Natural killer cell (primary cell): ENCODE data around the gene CX3CR1. TPM values are rescaled to one million over a fixed set of nuclear protein-coding genes. Genes with fewer than 3 reads are reported as not detected.

Experiments used
- ATAC-seq, 3 donors: fragments of 150-1000 bp in 2 of 3; fragments of 200-7000 bp in 1 of 3; cut with Tn5 transposase; 1 replicate in 1 of 3; 2 replicates in 2 of 3; pipeline ENCODE4 v1.10.0; 2021; ENCODE audit warnings: mild to moderate bottlenecking in 2 of 3, moderate library complexity in 2 of 3
- DNase-seq, 2 donors: peaks; one replicate each; pipeline versions ENCODE4 v3.0.0 to v3.0.0-alpha.2; 2013 to 2021; ENCODE audit warnings: mixed read lengths in 1 of 2
- H3K27ac ChIP-seq: one replicate; pipeline ENCODE4 v1.5.1; 2013; ENCODE audit warnings: mild to moderate bottlenecking, low read length
- H3K27me3 ChIP-seq: one replicate; pipeline ENCODE4 v1.6.1; 2013; ENCODE audit warnings: low read length; ENCODE audit not compliant: control insufficient read depth, insufficient read depth
- H3K36me3 ChIP-seq: one replicate; pipeline ENCODE4 v1.6.1; 2013; ENCODE audit warnings: low read length; ENCODE audit not compliant: control insufficient read depth, insufficient read depth
- H3K4me1 ChIP-seq: one replicate; pipeline ENCODE4 v1.6.1; 2013; ENCODE audit warnings: low read length; ENCODE audit not compliant: control insufficient read depth, insufficient read depth
- H3K4me3 ChIP-seq: one replicate; pipeline ENCODE4 v1.5.1; 2013; ENCODE audit warnings: low read length
- H3K9me3 ChIP-seq: one replicate; pipeline ENCODE4 v1.6.1; 2013; ENCODE audit warnings: low read length; ENCODE audit not compliant: control insufficient read depth, insufficient read depth
- H3K27ac Mint-ChIP-seq, 2 donors: one replicate each; pipeline ENCODE4 v1.8.0; 2022; ENCODE audit warnings: mild to moderate bottlenecking in 2 of 2, mixed read lengths in 2 of 2, moderate library complexity in 1 of 2
- H3K27me3 Mint-ChIP-seq, 2 donors: one replicate each; pipeline ENCODE4 v1.8.0; 2022; ENCODE audit warnings: low read depth in 2 of 2, mixed read lengths in 2 of 2
- H3K36me3 Mint-ChIP-seq: one replicate; pipeline ENCODE4 v1.8.0; 2022; ENCODE audit warnings: mixed read lengths
- H3K4me1 Mint-ChIP-seq, 2 donors: one replicate each; pipeline ENCODE4 v1.8.0; 2022; ENCODE audit warnings: mixed read lengths in 2 of 2
- H3K4me3 Mint-ChIP-seq: one replicate; pipeline ENCODE4 v1.8.0; 2022; ENCODE audit warnings: mild to moderate bottlenecking, moderate library complexity, mixed read lengths
- H3K9me3 Mint-ChIP-seq, 2 donors: one replicate each; pipeline ENCODE4 v1.8.0; 2022; ENCODE audit warnings: mixed read lengths in 2 of 2
- WGBS: methylation state at CpG from one replicate; pipeline ENCODE4 v1.1.7; 2013; ENCODE audit warnings: missing lambda C conversion rate; ENCODE audit not compliant: insufficient coverage; 5-methylcytosine and 5-hydroxymethylcytosine counted together
- intact Hi-C: fragments of 100-400 bp; cut with micrococcal nuclease; formaldehyde crosslinking; loops from one replicate; pipeline ENCODE4 v1.14.2; 2022
- total RNA-seq, 4 donors: library from RNA; stranded (reverse); fragments of 120-200 nt in 1 of 4; gene quantifications; one replicate each; pipeline versions ENCODE4 v1.2.3 to v1.2.4, GENCODE V29; 2013 to 2022
- TF ChIP-seq, protein P1 (sequence below): fragments of 200-600 bp; IDR thresholded peaks from one replicate; pipeline ENCODE4 v1.8.0; 2022; ENCODE audit warnings: antibody characterized with exemption

CX3CR1 gene
- total RNA-seq, 3 donors from 2014 or later (not counting 1 experiment from before 2014, with no cell fraction given), result 203 to 459 (median 405) TPM

DNA sequence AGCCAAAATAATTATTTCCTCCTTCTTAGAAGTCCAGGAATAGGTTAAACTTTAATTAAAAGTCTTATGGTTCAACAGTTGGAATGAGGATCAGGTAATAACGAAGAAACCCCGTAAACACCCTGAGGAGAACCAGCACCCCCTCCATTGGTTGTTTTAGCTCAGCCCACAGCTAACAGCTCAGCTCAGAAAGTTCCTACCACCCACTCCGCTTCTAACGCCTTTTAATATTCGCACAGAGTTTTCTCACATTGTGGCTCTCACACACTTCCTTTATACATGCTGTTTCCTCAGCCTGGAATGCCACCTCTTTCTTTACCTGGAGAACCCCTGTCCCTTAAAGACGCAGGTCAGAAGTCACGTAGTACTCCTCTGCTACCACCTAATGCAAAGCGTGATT lies 17.0 kb downstream of the CX3CR1 start:
- 15% methylated on average over 6 of the region's 8 CpGs for WGBS
- no peak overlapping the region for H3K4me3 ChIP-seq
- TF ChIP-seq, protein P1, sequence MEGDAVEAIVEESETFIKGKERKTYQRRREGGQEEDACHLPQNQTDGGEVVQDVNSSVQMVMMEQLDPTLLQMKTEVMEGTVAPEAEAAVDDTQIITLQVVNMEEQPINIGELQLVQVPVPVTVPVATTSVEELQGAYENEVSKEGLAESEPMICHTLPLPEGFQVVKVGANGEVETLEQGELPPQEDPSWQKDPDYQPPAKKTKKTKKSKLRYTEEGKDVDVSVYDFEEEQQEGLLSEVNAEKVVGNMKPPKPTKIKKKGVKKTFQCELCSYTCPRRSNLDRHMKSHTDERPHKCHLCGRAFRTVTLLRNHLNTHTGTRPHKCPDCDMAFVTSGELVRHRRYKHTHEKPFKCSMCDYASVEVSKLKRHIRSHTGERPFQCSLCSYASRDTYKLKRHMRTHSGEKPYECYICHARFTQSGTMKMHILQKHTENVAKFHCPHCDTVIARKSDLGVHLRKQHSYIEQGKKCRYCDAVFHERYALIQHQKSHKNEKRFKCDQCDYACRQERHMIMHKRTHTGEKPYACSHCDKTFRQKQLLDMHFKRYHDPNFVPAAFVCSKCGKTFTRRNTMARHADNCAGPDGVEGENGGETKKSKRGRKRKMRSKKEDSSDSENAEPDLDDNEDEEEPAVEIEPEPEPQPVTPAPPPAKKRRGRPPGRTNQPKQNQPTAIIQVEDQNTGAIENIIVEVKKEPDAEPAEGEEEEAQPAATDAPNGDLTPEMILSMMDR, result no peak
- ATAC-seq (peak; percentile 35 to 60 (median 50)), DNase-seq (peak in 1 of 2 donors; percentile 55)
- Mint-ChIP-seq H3K27me3 (no peaks in the 10 kb centered on the region), H3K9me3 (peaks cover 0 to 2% of the 10 kb centered on the region in 2 donors), H3K36me3 (peaks cover 37% of the 10 kb centered on the region), H3K4me3 (peak overlapping the region; percentile 77), H3K27ac (peak overlapping the region; percentile 91 to 92), H3K4me1 (peaks cover 87 to 95% of the 10 kb centered on the region in 2 donors)
- intact Hi-C loops, result loop anchor here (1.0 kb wide), 1 partner anchor 8 kb away; no protein-coding TSS in a partner anchor
- no peaks in the 10 kb centered on the region for H3K9me3 ChIP-seq
- no peaks in the 10 kb centered on the region for H3K27me3 ChIP-seq
- H3K27ac ChIP-seq, result peak overlapping the region; percentile 90
- peaks cover 33% of the 10 kb centered on the region for H3K36me3 ChIP-seq
- peaks cover 77% of the 10 kb centered on the region for H3K4me1 ChIP-seq

DNA sequence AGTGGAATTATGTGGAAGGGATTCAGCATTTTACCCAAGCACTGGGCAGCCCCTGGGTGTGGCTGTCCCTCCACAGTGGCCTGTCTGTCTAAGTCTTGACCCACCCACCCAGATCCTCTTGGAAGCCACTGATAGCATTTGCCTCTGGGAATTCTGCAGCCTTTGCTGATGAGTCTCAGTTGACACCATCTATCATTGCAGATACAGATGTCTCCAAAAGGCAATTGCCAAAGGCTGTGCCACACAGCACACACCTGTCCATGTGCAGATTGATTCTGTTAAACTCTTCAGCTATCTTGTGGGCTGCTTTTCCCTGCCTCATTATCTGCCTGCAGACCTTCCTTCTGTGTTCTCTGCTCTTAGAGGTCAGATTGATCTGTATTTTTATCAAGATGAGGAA lies 18.1 kb downstream of the CX3CR1 start:
- no peaks in the 10 kb centered on the region for H3K27me3 Mint-ChIP-seq
- peak overlapping the region; percentile 91 to 92 for H3K27ac Mint-ChIP-seq
- intact Hi-C loops, result loop anchor here (1.0 kb wide), 3 partner anchors 27 to 53 kb away; no protein-coding TSS in a partner anchor
- H3K4me1 Mint-ChIP-seq, result peaks cover 90 to 95% of the 10 kb centered on the region in 2 donors
- H3K4me3 ChIP-seq, result no peak overlapping the region
- H3K36me3 Mint-ChIP-seq, result peaks cover 37% of the 10 kb centered on the region
- ATAC-seq (no peak), DNase-seq (no peak)
- H3K4me1 ChIP-seq, result peaks cover 77% of the 10 kb centered on the region
- H3K9me3 Mint-ChIP-seq, result peaks cover 0 to 2% of the 10 kb centered on the region in 2 donors
- peak overlapping the region; percentile 90 for H3K27ac ChIP-seq
- H3K27me3 ChIP-seq, result no peaks in the 10 kb centered on the region
- TF ChIP-seq, protein P1, result no peak
- peaks cover 33% of the 10 kb centered on the region for H3K36me3 ChIP-seq
- no peaks in the 10 kb centered on the region for H3K9me3 ChIP-seq
- H3K4me3 Mint-ChIP-seq, result peak overlapping the region; percentile 84

DNA sequence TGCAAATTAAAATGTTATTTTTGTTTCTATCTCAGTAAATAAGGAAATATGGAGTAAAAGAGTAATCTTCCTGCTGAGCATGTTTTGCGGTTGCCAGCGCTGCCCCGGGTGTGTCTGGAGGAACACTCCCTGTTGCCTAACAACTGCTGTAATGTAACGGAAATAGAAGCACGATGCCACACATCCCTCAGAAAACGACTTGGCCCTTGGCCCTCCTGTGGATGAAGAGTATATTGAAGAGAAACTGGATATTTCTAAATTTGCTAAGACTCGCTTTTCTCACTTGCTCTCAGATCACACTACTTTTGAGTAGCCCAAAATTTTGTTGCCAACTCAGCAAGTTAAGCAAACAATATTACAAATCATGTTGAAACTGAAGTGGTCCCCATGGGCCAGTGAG lies 18.9 kb downstream of the CX3CR1 start:
- intact Hi-C loops, result loop anchor here (1.0 kb wide), 3 partner anchors 27 to 53 kb away; no protein-coding TSS in a partner anchor
- peak overlapping the region; percentile 90 for H3K27ac ChIP-seq

More for the DNA sequence above, 18.9 kb downstream of the CX3CR1 start:
- Histone ChIP-seq H3K36me3 (peaks cover 28% of the 10 kb centered on the region), H3K4me3 (no peak overlapping the region), H3K27me3 (no peaks in the 10 kb centered on the region), H3K9me3 (no peaks in the 10 kb centered on the region), H3K4me1 (peaks cover 75% of the 10 kb centered on the region)
- TF ChIP-seq, protein P1, result peak; percentile 55
- Mint-ChIP-seq H3K36me3 (peaks cover 33% of the 10 kb centered on the region), H3K27me3 (no peaks in the 10 kb centered on the region), H3K27ac (peak overlapping the region; percentile 91 to 92), H3K9me3 (peaks cover 0 to 2% of the 10 kb centered on the region in 2 donors), H3K4me3 (peak overlapping the region; percentile 84), H3K4me1 (peaks cover 90 to 97% of the 10 kb centered on the region in 2 donors)
- peak; percentile 71 to 93 (median 75) for ATAC-seq
- peak; percentile 62 to 83 for DNase-seq
- 12% methylated on average over 6 of the region's 7 CpGs for WGBS
